Stomach (tissue), 9 donors: ENCODE measurements around the gene MET. TPM values are rescaled to one million over a fixed set of nuclear protein-coding genes. Genes with fewer than 3 reads are reported as not detected.

ENCODE experiments used
- DNase-seq, 2 donors: peaks; one replicate each; pipeline versions ENCODE4 v3.0.0 to v3.0.0-alpha.2; 2013 to 2019
- H3K27ac ChIP-seq, 5 donors: fragments of 200-600 bp in 4 of 5; sonication (generic) in 4 of 5; one replicate each; pipeline ENCODE4 v1.5.1; 2013 to 2019; ENCODE audit warnings: mild to moderate bottlenecking in 1 of 5, moderate library complexity in 1 of 5
- H3K27me3 ChIP-seq, 3 donors: fragments of 200-600 bp; sonication (generic); one replicate each; pipeline ENCODE4 v1.5.1; 2017 to 2019; ENCODE audit warnings: mixed run types in 1 of 3
- H3K36me3 ChIP-seq, 4 donors: fragments of 200-600 bp; sonication (generic); 1 replicate in 3 of 4; 2 replicates in 1 of 4; pipeline ENCODE4 v1.5.1; 2016 to 2019
- H3K4me1 ChIP-seq, 4 donors: fragments of 200-600 bp; sonication (generic); one replicate each; pipeline ENCODE4 v1.5.1; 2016 to 2019
- H3K4me3 ChIP-seq, 4 donors: fragments of 200-600 bp; sonication (generic) in 3 of 4; one replicate each; pipeline ENCODE4 v1.5.1; 2016 to 2019; ENCODE audit warnings: mild to moderate bottlenecking in 1 of 4
- H3K9me3 ChIP-seq, 4 donors: fragments of 200-600 bp; sonication (generic); one replicate each; pipeline ENCODE4 v1.5.1; 2016 to 2019
- EP300 ChIP-seq: sonication (generic); formaldehyde crosslinking; IDR thresholded peaks from one replicate; pipeline ENCODE4 v1.6.1; 2017; ENCODE audit warnings: antibody characterized with exemption
- POLR2A ChIP-seq, 4 donors: fragments of 450-650 bp; IDR thresholded peaks; one replicate each; pipeline ENCODE4 v1.6.1; 2016; ENCODE audit warnings: antibody characterized with exemption in 4 of 4, control low read depth in 2 of 4, mild to moderate bottlenecking in 1 of 4, moderate library complexity in 1 of 4
- POLR2AphosphoS5 ChIP-seq, 3 donors: sonication (generic); formaldehyde crosslinking; IDR thresholded peaks; one replicate each; pipeline ENCODE4 v1.6.1; 2016; ENCODE audit warnings: antibody characterized with exemption in 3 of 3
- WGBS, 5 donors: extraction: QIAGEN DNeasy Blood & Tissue Kit in 3 of 5; methylation state at CpG; one replicate each; pipeline versions ENCODE4 v1.1.5 to v1.1.7; 2013 to 2018; 5-methylcytosine and 5-hydroxymethylcytosine counted together
- intact Hi-C: fragments of 100-400 bp; cut with DNase I; formaldehyde crosslinking; loops from one replicate; pipeline ENCODE4 v1.15.1; 2023; ENCODE audit warnings: low total_unique reads
- polyA plus RNA-seq, 3 donors: library from polyadenylated mRNA; stranded (reverse); fragments of 200-250 nt; gene quantifications; one replicate each; pipeline ENCODE4 v1.2.3, GENCODE V29; 2013
- total RNA-seq, 5 donors: library from RNA; depleted of rRNA; stranded (reverse); fragments of >200 nt; gene quantifications; one replicate each; pipeline versions ENCODE4 v1.1.0 to v1.2.3, GENCODE V29; 2014 to 2016
- TF ChIP-seq, protein P1 (sequence below), 7 experiments: fragments of 450-650 bp in 4 of 7; fragments of 200-600 bp in 3 of 7; sonication (generic) in 3 of 7; IDR thresholded peaks; one replicate each; pipeline ENCODE4 v1.5.1; 2016 to 2019; ENCODE audit warnings: antibody characterized with exemption in 7 of 7, control low read depth in 2 of 7, mild to moderate bottlenecking in 1 of 7
- donor health status: healthy with polysubstance abuse.
- donor health status: Bipolar disorder and iron deficiency.
- donor health status: healthy.

The MET gene
- total and polyA plus RNA-seq, 8 donors, result 0.58 to 36.2 (median 4.3) TPM

- H3K27me3 ChIP-seq, result no peaks in the 10 kb centered on the region
- 86 to 100% (median 94%) methylated on average over 1 of the region's 1 CpG for WGBS, 5 donors
- intact Hi-C loops, result no loop called here
- peaks cover 0 to 7% (median 2%) of the 10 kb centered on the region in 4 donors for H3K4me1 ChIP-seq
- H3K4me3 ChIP-seq, result no peak overlapping the region
- H3K9me3 ChIP-seq, result no peaks in the 10 kb centered on the region
- H3K27ac ChIP-seq, result no peak overlapping the region
- DNase-seq, result no peak
- H3K36me3 ChIP-seq, result no peaks in the 10 kb centered on the region
- TF ChIP-seq, protein P1, sequence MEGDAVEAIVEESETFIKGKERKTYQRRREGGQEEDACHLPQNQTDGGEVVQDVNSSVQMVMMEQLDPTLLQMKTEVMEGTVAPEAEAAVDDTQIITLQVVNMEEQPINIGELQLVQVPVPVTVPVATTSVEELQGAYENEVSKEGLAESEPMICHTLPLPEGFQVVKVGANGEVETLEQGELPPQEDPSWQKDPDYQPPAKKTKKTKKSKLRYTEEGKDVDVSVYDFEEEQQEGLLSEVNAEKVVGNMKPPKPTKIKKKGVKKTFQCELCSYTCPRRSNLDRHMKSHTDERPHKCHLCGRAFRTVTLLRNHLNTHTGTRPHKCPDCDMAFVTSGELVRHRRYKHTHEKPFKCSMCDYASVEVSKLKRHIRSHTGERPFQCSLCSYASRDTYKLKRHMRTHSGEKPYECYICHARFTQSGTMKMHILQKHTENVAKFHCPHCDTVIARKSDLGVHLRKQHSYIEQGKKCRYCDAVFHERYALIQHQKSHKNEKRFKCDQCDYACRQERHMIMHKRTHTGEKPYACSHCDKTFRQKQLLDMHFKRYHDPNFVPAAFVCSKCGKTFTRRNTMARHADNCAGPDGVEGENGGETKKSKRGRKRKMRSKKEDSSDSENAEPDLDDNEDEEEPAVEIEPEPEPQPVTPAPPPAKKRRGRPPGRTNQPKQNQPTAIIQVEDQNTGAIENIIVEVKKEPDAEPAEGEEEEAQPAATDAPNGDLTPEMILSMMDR (IDR thresholded peaks at IDR 0.05), result no peak
- no peak for TF ChIP-seq POLR2AphosphoS5 (IDR thresholded peaks at IDR 0.05)
- no peak for TF ChIP-seq POLR2A (IDR thresholded peaks at IDR 0.05)
- no peak for TF ChIP-seq EP300
Measured at GRCh38 chr7:116842371-116842770, 170.4 kb downstream of the MET start.

- H3K27ac ChIP-seq, result peak overlapping the region in 1 of 5 donors; percentile 47
- peaks cover 0 to 7% (median 2%) of the 10 kb centered on the region in 4 donors for H3K4me1 ChIP-seq
- 20 to 42% (median 27%) methylated on average over 4 of the region's 4 CpGs for WGBS, 5 donors
- intact Hi-C loops, result no loop called here
- TF ChIP-seq POLR2AphosphoS5 (IDR thresholded peaks at IDR 0.05), result no peak
- no peak for TF ChIP-seq EP300
- TF ChIP-seq POLR2A (IDR thresholded peaks at IDR 0.05), result no peak
- TF ChIP-seq, protein P1 (IDR thresholded peaks at IDR 0.05), result no peak
- peak overlapping the region; percentile 7 to 36 (median 10) for H3K4me3 ChIP-seq
- no peaks in the 10 kb centered on the region for H3K27me3 ChIP-seq
- H3K36me3 ChIP-seq, result no peaks in the 10 kb centered on the region
- no peaks in the 10 kb centered on the region for H3K9me3 ChIP-seq
- DNase-seq, result no peak
Measured at GRCh38 chr7:116843378-116843777, 171.4 kb downstream of the MET start.

Other genes starting within 250 kb of the MET start
- 10 to 100 TPM; 26.3 to 90.1 (median 32.7) TPM for gene CAV2, start 172.5 kb upstream of the MET start, total RNA-seq
- gene CAV2, start 172.5 kb upstream of the MET start, polyA plus RNA-seq, result 10 to 100 TPM; 15.7 to 21.9 (median 18.0) TPM
- gene CAV1, start 147.2 kb upstream of the MET start, total RNA-seq, result 100 to 1,000 TPM in 4 of 5 donors, 10 to 100 TPM in 1; 49.2 to 719 (median 267) TPM
- gene CAV1, start 147.2 kb upstream of the MET start, polyA plus RNA-seq, result 10 to 100 TPM; 18.5 to 73.2 (median 33.5) TPM
- gene CAPZA2, start 190.4 kb downstream of the MET start, total RNA-seq, result 1,000 to 10,000 TPM in 1 of 5 donors, 100 to 1,000 TPM in 2, 10 to 100 TPM in 2; 13.9 to 1,001 (median 107) TPM
- 10 to 100 TPM; 35.6 to 92.0 (median 74.6) TPM for gene CAPZA2, start 190.4 kb downstream of the MET start, polyA plus RNA-seq